Activated naive CD8-positive, alpha-beta T cell treated with anti-CD3 and anti-CD28 coated beads, Interleukin-2, amount 10 ng/mL, durations not matched to agents 7 days and 5 days (primary cell): ENCODE measurements around the gene ACVRL1. TPM values are rescaled to one million over a fixed set of nuclear protein-coding genes. Genes with fewer than 3 reads are reported as not detected.

Experiments used
- ATAC-seq: fragments of 150-1000 bp; cut with Tn5 transposase; one replicate; pipeline ENCODE4 v1.10.0; 2021; ENCODE audit warnings: low read depth, moderate library complexity
- POLR2A ChIA-PET: fragments of 350-600 bp; sonication (Branson Sonifier 250); formaldehyde crosslinking; loops from one replicate; lab custom pipeline; 2021; ENCODE audit warnings: antibody characterized with exemption; lab: Charles Lee
- DNase-seq: peaks from one replicate; pipeline ENCODE4 v3.0.0; 2021
- H3K27ac Mint-ChIP-seq: one replicate; pipeline ENCODE4 v1.8.0; 2022; ENCODE audit warnings: mild to moderate bottlenecking, mixed read lengths
- H3K27me3 Mint-ChIP-seq: one replicate; pipeline ENCODE4 v1.8.0; 2022; ENCODE audit warnings: mild to moderate bottlenecking, moderate library complexity, mixed read lengths
- H3K36me3 Mint-ChIP-seq: one replicate; pipeline ENCODE4 v1.8.0; 2021; ENCODE audit warnings: mild to moderate bottlenecking, mixed read lengths
- H3K4me1 Mint-ChIP-seq: one replicate; pipeline ENCODE4 v1.8.0; 2021; ENCODE audit warnings: mixed read lengths
- H3K4me3 Mint-ChIP-seq: one replicate; pipeline ENCODE4 v1.8.0; 2022; ENCODE audit warnings: mild to moderate bottlenecking, moderate library complexity, mixed read lengths
- H3K9me3 Mint-ChIP-seq: one replicate; pipeline ENCODE4 v1.8.0; 2021; ENCODE audit warnings: mixed read lengths
- total RNA-seq, 2 experiments: library from RNA; stranded (reverse); gene quantifications; one replicate each; pipeline ENCODE4 v1.2.3, GENCODE V29; 2021

The ACVRL1 gene
- total RNA-seq, 2 experiments from 2014 or later = not detected

DNA sequence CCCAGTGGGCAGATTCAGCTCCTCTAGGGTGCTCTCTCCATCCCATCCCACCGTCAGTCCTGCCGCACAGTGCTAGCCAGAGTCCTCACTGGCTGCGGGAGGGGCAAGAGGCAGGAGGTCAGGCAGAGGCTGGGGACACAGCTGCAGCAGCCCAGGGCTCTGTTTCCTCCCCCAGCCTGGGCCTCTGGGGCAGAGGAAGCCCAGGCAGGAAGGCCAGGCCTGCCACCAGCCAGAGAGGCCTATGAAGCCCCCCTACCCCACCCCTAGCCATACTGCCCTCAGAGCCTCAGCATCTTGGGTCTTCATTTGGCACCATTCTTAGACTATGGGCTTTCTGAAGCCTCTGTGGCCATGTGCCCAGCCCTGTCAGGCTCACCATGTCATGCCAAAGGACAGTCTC is 3.4 kb downstream of the ACVRL1 start:
- Mint-ChIP-seq H3K27me3 (peaks cover 33% of the 10 kb centered on the region), H3K4me3 (no peak overlapping the region), H3K9me3 (no peaks in the 10 kb centered on the region), H3K4me1 (no peaks in the 10 kb centered on the region), H3K27ac (no peak overlapping the region), H3K36me3 (no peaks in the 10 kb centered on the region)
- POLR2A ChIA-PET = no interaction called here
- DNase-seq = no peak
- ATAC-seq = no peak

DNA sequence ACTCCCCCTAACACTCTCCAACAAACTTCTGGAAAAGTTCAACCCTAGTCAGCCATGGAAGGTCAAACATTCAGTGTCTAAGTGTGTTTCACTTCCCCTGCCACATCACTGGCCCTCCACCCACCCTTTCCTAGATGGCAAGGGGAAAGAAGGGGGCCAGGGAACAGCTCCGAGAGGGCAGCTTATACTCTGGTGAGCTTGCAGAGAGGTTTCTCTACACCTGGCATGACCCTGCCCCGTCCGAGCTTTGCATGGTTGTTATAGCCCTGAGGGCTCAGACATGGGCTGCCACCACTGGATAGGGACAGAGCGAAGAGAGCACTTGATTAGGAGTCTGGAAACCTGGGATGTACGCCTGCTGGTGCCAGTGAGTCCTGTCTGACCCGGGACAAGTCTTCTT is 4.0 kb downstream of the ACVRL1 start:
- H3K36me3 Mint-ChIP-seq = no peaks in the 10 kb centered on the region
- no peak overlapping the region for H3K27ac Mint-ChIP-seq
- H3K4me1 Mint-ChIP-seq = no peaks in the 10 kb centered on the region
- ATAC-seq (no peak), DNase-seq (no peak)
- POLR2A ChIA-PET = no interaction called here
- H3K9me3 Mint-ChIP-seq = no peaks in the 10 kb centered on the region
- no peak overlapping the region for H3K4me3 Mint-ChIP-seq
- peaks cover 27% of the 10 kb centered on the region for H3K27me3 Mint-ChIP-seq

DNA sequence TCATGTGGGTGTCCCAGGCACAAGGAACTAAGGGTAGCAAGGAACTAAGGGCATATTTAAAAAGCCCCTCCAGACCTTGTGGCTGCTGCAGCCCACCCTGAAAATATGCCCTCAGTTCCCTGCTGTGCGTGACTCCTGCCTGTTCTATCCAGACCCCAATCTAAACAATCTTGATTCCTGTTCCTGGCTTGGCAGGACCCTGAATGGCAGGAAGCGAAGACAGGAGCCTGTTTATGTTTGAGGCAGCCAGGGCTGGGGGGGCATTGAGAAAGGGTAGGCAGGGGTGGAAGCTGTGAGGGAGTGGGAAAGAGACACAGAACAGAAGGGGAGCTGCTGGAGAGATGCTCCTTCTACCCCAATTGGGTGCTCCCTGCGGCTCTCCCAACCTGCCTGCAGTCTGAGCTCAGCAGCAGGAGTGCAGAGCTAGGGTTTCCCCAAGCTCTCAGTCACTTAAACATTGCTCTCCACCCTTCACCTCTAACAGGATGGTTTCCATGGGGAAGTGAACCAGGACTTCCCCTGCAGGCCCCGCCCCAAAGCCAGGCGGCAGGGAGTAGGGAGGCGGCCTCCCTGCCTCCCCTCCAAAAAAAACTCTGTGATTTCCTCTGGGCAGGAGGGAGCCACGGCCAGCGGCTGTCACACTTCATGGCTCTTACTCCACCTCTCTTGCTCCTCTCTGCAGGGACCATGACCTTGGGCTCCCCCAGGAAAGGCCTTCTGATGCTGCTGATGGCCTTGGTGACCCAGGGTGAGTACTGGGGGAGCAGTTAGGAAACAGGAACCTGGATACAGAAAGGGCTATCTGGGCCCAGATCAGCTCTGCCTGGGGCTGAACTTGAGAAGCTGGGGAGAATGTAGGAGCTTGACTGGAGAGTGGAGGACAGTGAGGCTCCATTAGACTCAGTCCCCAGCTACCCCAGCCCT is 4.7 kb downstream of the ACVRL1 start:
- peaks cover 21% of the 10 kb centered on the region for H3K27me3 Mint-ChIP-seq
- H3K36me3 Mint-ChIP-seq = no peaks in the 10 kb centered on the region
- H3K4me3 Mint-ChIP-seq = no peak overlapping the region
- POLR2A ChIA-PET = interaction anchor here (0.5 kb wide), 1 partner anchor 20 kb away, joined by 4 read pairs; no protein-coding TSS in a partner anchor
- no peak overlapping the region for H3K27ac Mint-ChIP-seq
- ATAC-seq (no peak), DNase-seq (no peak)
- H3K9me3 Mint-ChIP-seq = no peaks in the 10 kb centered on the region
- H3K4me1 Mint-ChIP-seq = no peaks in the 10 kb centered on the region

- Mint-ChIP-seq H3K4me3 (no peak overlapping the region), H3K9me3 (no peaks in the 10 kb centered on the region), H3K36me3 (no peaks in the 10 kb centered on the region), H3K4me1 (no peaks in the 10 kb centered on the region), H3K27me3 (peaks cover 13% of the 10 kb centered on the region), H3K27ac (no peak overlapping the region)
- no peak for DNase-seq
- ATAC-seq = no peak
- POLR2A ChIA-PET = interaction anchor here (0.6 kb wide), 1 partner anchor 35 kb away, joined by 3 read pairs; no protein-coding TSS in a partner anchor
These were observed 6.0 kb downstream of the ACVRL1 start for GRCh38 chr12:51913071-51914033.

DNA sequence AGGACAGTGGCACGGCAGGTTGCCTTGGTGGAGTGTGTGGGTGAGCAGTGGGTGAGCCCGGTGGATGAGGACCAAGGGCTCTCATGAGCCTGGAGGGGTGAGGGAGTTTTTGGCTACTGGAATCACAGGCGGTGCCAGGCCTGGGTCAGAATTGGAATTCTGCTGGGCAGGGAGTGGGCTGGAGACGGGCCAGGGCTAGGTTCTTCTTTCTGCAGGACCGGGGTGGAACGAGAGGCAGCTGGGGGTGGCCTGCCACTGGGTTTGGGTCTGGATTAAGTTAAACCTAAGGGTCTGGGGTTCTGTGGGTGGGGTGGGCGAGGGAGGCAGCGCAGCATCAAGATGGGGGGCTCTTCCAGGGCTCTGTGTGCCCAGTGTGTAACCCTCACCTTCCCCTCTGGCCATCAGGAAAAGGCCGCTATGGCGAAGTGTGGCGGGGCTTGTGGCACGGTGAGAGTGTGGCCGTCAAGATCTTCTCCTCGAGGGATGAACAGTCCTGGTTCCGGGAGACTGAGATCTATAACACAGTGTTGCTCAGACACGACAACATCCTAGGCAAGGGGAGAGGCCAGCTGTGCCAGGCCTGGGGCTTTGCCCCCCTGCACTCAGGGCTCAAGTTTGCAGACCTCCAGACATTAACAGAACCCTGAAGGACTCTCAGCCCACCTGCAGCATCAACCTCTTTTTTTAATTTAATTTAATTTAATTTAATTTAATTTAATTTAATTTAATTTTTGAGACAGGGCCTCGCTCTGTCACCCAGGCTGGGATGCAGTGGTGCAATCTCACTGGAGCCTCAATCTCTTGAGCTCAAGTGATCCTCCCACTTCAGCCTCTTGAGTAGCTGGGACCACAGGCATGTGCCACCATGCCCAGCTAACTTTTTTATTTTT is 7.0 kb downstream of the ACVRL1 start:
- no peak for ATAC-seq
- Mint-ChIP-seq H3K27ac (no peak overlapping the region), H3K9me3 (no peaks in the 10 kb centered on the region), H3K4me3 (no peak overlapping the region), H3K36me3 (no peaks in the 10 kb centered on the region), H3K4me1 (no peaks in the 10 kb centered on the region), H3K27me3 (peaks cover 4% of the 10 kb centered on the region)
- POLR2A ChIA-PET = interaction anchor here (0.6 kb wide), 1 partner anchor 36 kb away, joined by 3 read pairs; no protein-coding TSS in a partner anchor
- no peak for DNase-seq

DNA sequence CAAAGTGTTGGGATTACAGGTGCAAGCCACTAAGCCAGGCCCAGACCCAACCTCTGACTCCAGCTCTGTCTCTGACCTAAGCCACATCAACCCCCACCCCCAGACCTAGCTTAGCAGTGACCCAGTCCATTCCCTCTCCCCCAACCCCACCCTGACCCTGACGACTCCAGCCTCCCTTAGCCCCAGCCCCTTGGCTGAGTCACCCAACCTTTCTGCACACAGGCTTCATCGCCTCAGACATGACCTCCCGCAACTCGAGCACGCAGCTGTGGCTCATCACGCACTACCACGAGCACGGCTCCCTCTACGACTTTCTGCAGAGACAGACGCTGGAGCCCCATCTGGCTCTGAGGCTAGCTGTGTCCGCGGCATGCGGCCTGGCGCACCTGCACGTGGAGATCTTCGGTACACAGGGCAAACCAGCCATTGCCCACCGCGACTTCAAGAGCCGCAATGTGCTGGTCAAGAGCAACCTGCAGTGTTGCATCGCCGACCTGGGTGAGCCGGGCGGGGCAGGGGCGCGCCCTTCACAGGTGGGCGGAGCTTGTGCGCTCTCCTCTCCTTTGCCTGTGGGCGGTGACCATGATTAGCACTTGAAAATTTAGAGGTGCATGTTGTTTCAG is 7.8 kb downstream of the ACVRL1 start:
- H3K36me3 Mint-ChIP-seq = no peaks in the 10 kb centered on the region

GRCh38 chr12:51915951-51916350 is 8.6 kb downstream of the ACVRL1 start:
- no peaks in the 10 kb centered on the region for H3K9me3 Mint-ChIP-seq
- DNase-seq = no peak
- no peak overlapping the region for H3K4me3 Mint-ChIP-seq
- ATAC-seq = no peak
- POLR2A ChIA-PET = no interaction called here
- no peak overlapping the region for H3K27ac Mint-ChIP-seq
- no peaks in the 10 kb centered on the region for H3K4me1 Mint-ChIP-seq
- no peaks in the 10 kb centered on the region for H3K36me3 Mint-ChIP-seq
- H3K27me3 Mint-ChIP-seq = peaks cover 2% of the 10 kb centered on the region

More for the DNA sequence above, 7.8 kb downstream of the ACVRL1 start:
- H3K4me3 Mint-ChIP-seq = no peak overlapping the region
- POLR2A ChIA-PET = no interaction called here
- H3K27ac Mint-ChIP-seq = no peak overlapping the region
- peaks cover 3% of the 10 kb centered on the region for H3K27me3 Mint-ChIP-seq
- no peaks in the 10 kb centered on the region for H3K9me3 Mint-ChIP-seq
- no peaks in the 10 kb centered on the region for H3K4me1 Mint-ChIP-seq
- no peak for DNase-seq
- ATAC-seq = no peak

GRCh38 chr12:51917041-51917590 is 9.8 kb downstream of the ACVRL1 start:
- POLR2A ChIA-PET = no interaction called here
- DNase-seq (no peak), ATAC-seq (no peak)
- no peaks in the 10 kb centered on the region for H3K36me3 Mint-ChIP-seq
- H3K4me1 Mint-ChIP-seq = no peaks in the 10 kb centered on the region
- peaks cover 2% of the 10 kb centered on the region for H3K27me3 Mint-ChIP-seq
- H3K27ac Mint-ChIP-seq = no peak overlapping the region
- no peaks in the 10 kb centered on the region for H3K9me3 Mint-ChIP-seq
- no peak overlapping the region for H3K4me3 Mint-ChIP-seq

- POLR2A ChIA-PET = no interaction called here
- no peak overlapping the region for H3K27ac Mint-ChIP-seq
- no peaks in the 10 kb centered on the region for H3K36me3 Mint-ChIP-seq
- H3K4me3 Mint-ChIP-seq = no peak overlapping the region
- DNase-seq (no peak), ATAC-seq (no peak)
- H3K27me3 Mint-ChIP-seq = peaks cover 2% of the 10 kb centered on the region
- peaks cover 2% of the 10 kb centered on the region for H3K4me1 Mint-ChIP-seq
- H3K9me3 Mint-ChIP-seq = no peaks in the 10 kb centered on the region
These were observed 10.6 kb downstream of the ACVRL1 start for GRCh38 chr12:51917746-51918453.

DNA sequence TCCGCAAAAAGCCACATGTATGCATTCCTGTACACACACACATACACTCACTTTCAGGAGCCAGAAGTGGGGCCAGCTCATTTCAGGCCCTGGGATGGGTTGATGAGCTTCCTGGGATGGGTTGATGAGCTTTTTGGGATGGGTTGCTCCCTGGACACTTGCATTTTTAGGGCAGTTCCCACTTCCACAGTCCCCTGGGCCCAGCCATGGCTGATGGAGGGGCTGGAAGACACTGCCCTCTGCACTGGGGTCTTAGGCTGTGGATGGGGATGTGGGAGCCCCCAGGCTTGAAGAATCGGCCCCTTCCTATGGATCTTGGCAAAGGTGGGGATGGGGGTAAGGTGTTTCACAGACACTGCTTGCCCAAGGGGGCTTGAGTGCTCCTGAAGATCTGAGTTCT is 12.7 kb downstream of the ACVRL1 start:
- Mint-ChIP-seq H3K4me3 (no peak overlapping the region), H3K4me1 (peaks cover 5% of the 10 kb centered on the region), H3K9me3 (no peaks in the 10 kb centered on the region), H3K27me3 (peaks cover 4% of the 10 kb centered on the region), H3K36me3 (no peaks in the 10 kb centered on the region), H3K27ac (no peak overlapping the region)
- DNase-seq (no peak), ATAC-seq (no peak)
- POLR2A ChIA-PET = no interaction called here

DNA sequence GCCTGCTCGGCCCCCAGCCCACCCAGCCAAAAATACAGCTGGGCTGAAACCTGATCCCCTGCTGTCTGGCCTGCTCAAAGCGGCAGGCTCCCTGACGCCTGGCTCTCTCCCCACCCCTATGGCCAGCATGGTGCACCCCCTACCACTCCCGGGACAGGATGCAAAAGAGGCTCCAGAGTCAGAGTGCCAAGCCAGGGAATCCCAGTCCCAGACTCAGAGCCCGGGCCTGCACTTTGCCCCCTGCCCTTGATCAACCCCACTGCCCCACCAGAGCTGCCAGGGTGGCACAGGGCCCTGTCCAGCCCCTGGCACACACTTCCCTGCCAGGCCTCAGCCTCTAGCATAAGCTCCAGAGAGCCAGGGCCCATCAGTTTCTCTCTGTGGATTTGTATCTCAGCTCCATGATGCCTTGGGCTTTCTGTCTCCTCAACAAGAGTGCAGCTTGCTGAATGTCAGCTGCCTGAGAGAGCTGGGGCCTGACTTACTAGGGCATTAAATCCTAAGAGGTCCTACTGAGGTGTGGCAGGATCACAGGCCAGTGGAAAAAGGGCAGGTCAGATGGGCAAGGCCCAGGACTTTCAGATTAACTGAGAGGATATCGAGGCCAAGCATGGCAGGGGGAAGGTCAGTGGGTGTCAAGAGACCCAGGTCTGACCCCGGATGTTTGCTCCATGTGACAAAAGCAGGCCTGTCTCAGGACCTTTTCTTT is 13.9 kb downstream of the ACVRL1 start:
- DNase-seq = no peak
- ATAC-seq = no peak
- Mint-ChIP-seq H3K36me3 (no peaks in the 10 kb centered on the region), H3K4me1 (peaks cover 7% of the 10 kb centered on the region), H3K27ac (no peak overlapping the region), H3K27me3 (peaks cover 5% of the 10 kb centered on the region), H3K4me3 (no peak overlapping the region), H3K9me3 (no peaks in the 10 kb centered on the region)
- POLR2A ChIA-PET = interaction anchor here (0.6 kb wide), 1 partner anchor 35 kb away, joined by 3 read pairs; no protein-coding TSS in a partner anchor
